Small intestine (tissue), 7 donors: ENCODE measurements around the gene ZNF488. TPM values are rescaled to one million over a fixed set of nuclear protein-coding genes. Genes with fewer than 3 reads are reported as not detected.

Experiments
- DNase-seq, 2 donors: peaks; one replicate each; pipeline versions ENCODE4 v3.0.0 to v3.0.0-alpha.2; 2013
- FAIRE-seq: peaks from 2 replicates; lab custom pipeline; 2012; peaks lifted over from hg19 to GRCh38; lab: Jason Lieb, UNC
- H3K27ac ChIP-seq, 3 donors: one replicate each; pipeline ENCODE4 v1.5.1; 2013; ENCODE audit warnings: low read length in 2 of 3, mild to moderate bottlenecking in 2 of 3, control low read depth in 1 of 3, inconsistent platforms in 1 of 3, low read depth in 1 of 3, moderate library complexity in 1 of 3
- H3K27me3 ChIP-seq, 3 donors: one replicate each; pipeline ENCODE4 v1.6.1; 2013; ENCODE audit warnings: low read length in 3 of 3, inconsistent platforms in 1 of 3; ENCODE audit not compliant: control insufficient read depth in 3 of 3, insufficient read depth in 3 of 3
- H3K36me3 ChIP-seq, 3 donors: one replicate each; pipeline ENCODE4 v1.6.1; 2013; ENCODE audit warnings: low read length in 3 of 3, inconsistent platforms in 1 of 3, low read depth in 1 of 3, mild to moderate bottlenecking in 1 of 3, moderate library complexity in 1 of 3; ENCODE audit not compliant: control insufficient read depth in 3 of 3, insufficient read depth in 2 of 3
- H3K4me1 ChIP-seq, 3 donors: one replicate each; pipeline ENCODE4 v1.6.1; 2013; ENCODE audit warnings: low read length in 2 of 3, inconsistent platforms in 1 of 3, low read depth in 1 of 3, mild to moderate bottlenecking in 1 of 3, moderate library complexity in 1 of 3; ENCODE audit not compliant: control insufficient read depth in 3 of 3, insufficient read depth in 2 of 3
- H3K4me3 ChIP-seq, 3 donors: one replicate each; pipeline ENCODE4 v1.5.1; 2013; ENCODE audit warnings: low read length in 3 of 3, control low read depth in 1 of 3, inconsistent platforms in 1 of 3, low read depth in 1 of 3, mild to moderate bottlenecking in 1 of 3, moderate library complexity in 1 of 3
- H3K9me3 ChIP-seq, 2 donors: one replicate each; pipeline ENCODE4 v1.6.1; 2013; ENCODE audit warnings: low read depth in 1 of 2, low read length in 1 of 2; ENCODE audit not compliant: control insufficient read depth in 2 of 2, insufficient read depth in 1 of 2
- WGBS, 3 donors: extraction: QIAGEN DNeasy Blood & Tissue Kit; methylation state at CpG; one replicate each; pipeline ENCODE4 v1.1.7; 2013; 5-methylcytosine and 5-hydroxymethylcytosine counted together
- polyA plus RNA-seq, 4 donors: library from polyadenylated mRNA; stranded (reverse) in 3 of 4; unstranded in 1 of 4; fragments of 200-250 nt in 3 of 4; fragments of 120-200 nt in 1 of 4; gene quantifications; one replicate each; pipeline versions ENCODE4 v1.2.1 to v1.2.3, GENCODE V29; 2013
- donor health status: healthy with polysubstance abuse.
- donor health status: control.
- donor health status: control.
- donor health status: Bipolar disorder and iron deficiency.
- donor health status: healthy.

Gene ZNF488
- polyA plus RNA-seq, 4 donors, result 2.7 to 40.0 (median 12.2) TPM

- 42 to 52% (median 48%) methylated on average over 5 of the region's 5 CpGs for WGBS, 3 donors
- FAIRE-seq (no peak), DNase-seq (no peak)
- Histone ChIP-seq H3K9me3 (no peaks in the 10 kb centered on the region), H3K4me1 (no peaks in the 10 kb centered on the region), H3K27ac (no peak overlapping the region), H3K36me3 (no peaks in the 10 kb centered on the region), H3K27me3 (peaks cover 0 to 19% (median 0%) of the 10 kb centered on the region in 3 donors), H3K4me3 (no peak overlapping the region)
Observed at GRCh38 chr10:47323636-47324296, 60.3 kb downstream of the ZNF488 start.

- 47 to 70% (median 67%) methylated on average over 1 of the region's 1 CpG for WGBS, 3 donors
- Histone ChIP-seq H3K4me3 (no peak overlapping the region), H3K36me3 (no peaks in the 10 kb centered on the region), H3K27ac (no peak overlapping the region), H3K9me3 (no peaks in the 10 kb centered on the region), H3K4me1 (no peaks in the 10 kb centered on the region), H3K27me3 (peaks cover 0 to 19% (median 0%) of the 10 kb centered on the region in 3 donors)
- DNase-seq (no peak), FAIRE-seq (no peak)
Observed at GRCh38 chr10:47323087-47323486, 61.0 kb downstream of the ZNF488 start.

GRCh38 chr10:47322300-47323061, 61.6 kb downstream of the ZNF488 start, which contains the start of gene GDF2:
TSS of gene GDF2 (plus strand) at chr10:47322454. CDS start at chr10:47322669, 215 bp downstream.
- peaks cover 0 to 19% (median 0%) of the 10 kb centered on the region in 3 donors for H3K27me3 ChIP-seq
- 57 to 75% (median 70%) methylated on average over 33 to 35 of the region's 35 CpGs for WGBS, 3 donors
- H3K4me3 ChIP-seq, result no peak within 1 kb of the TSS
- H3K9me3 ChIP-seq, result no peaks in the 10 kb centered on the region
- no peak within 1 kb of the TSS for H3K27ac ChIP-seq
- FAIRE-seq, result no peak
- DNase-seq, result no peak
- no peaks in the 10 kb centered on the region for H3K4me1 ChIP-seq
- no peaks in the 10 kb centered on the region for H3K36me3 ChIP-seq

- DNase-seq (no peak), FAIRE-seq (no peak)
- 69 to 85% (median 76%) methylated on average over 8 of the region's 8 CpGs for WGBS, 3 donors
- Histone ChIP-seq H3K27me3 (peaks cover 0 to 19% (median 0%) of the 10 kb centered on the region in 3 donors), H3K4me3 (no peak overlapping the region), H3K27ac (no peak overlapping the region), H3K9me3 (no peaks in the 10 kb centered on the region), H3K4me1 (no peaks in the 10 kb centered on the region), H3K36me3 (no peaks in the 10 kb centered on the region)
Observed at GRCh38 chr10:47321521-47322195, 62.4 kb downstream of the ZNF488 start.

- Histone ChIP-seq H3K27ac (no peak overlapping the region), H3K4me1 (no peaks in the 10 kb centered on the region), H3K27me3 (peaks cover 0 to 19% (median 0%) of the 10 kb centered on the region in 3 donors), H3K9me3 (no peaks in the 10 kb centered on the region), H3K36me3 (no peaks in the 10 kb centered on the region), H3K4me3 (no peak overlapping the region)
- WGBS, 3 donors, result 75 to 79% (median 78%) methylated on average over 6 of the region's 6 CpGs
- no peak for FAIRE-seq
- DNase-seq, result no peak
Observed at GRCh38 chr10:47320812-47321211, 63.3 kb downstream of the ZNF488 start.

- Histone ChIP-seq H3K27ac (no peak overlapping the region), H3K4me3 (no peak overlapping the region), H3K9me3 (no peaks in the 10 kb centered on the region), H3K27me3 (peaks cover 0 to 19% (median 0%) of the 10 kb centered on the region in 3 donors), H3K36me3 (no peaks in the 10 kb centered on the region), H3K4me1 (no peaks in the 10 kb centered on the region)
- DNase-seq (no peak), FAIRE-seq (no peak)
- WGBS, 3 donors, result 88 to 90% (median 89%) methylated on average over 8 of the region's 8 CpGs
Observed at GRCh38 chr10:47319784-47320183, 64.3 kb downstream of the ZNF488 start.

GRCh38 chr10:47318706-47319105, 65.4 kb downstream of the ZNF488 start:
- H3K36me3 ChIP-seq, result no peaks in the 10 kb centered on the region
- H3K4me3 ChIP-seq, result no peak overlapping the region
- peaks cover 0 to 19% (median 0%) of the 10 kb centered on the region in 3 donors for H3K27me3 ChIP-seq
- no peaks in the 10 kb centered on the region for H3K4me1 ChIP-seq
- no peaks in the 10 kb centered on the region for H3K9me3 ChIP-seq
- WGBS, 3 donors, result 53 to 88% (median 79%) methylated on average over 9 of the region's 9 CpGs
- no peak overlapping the region for H3K27ac ChIP-seq
- FAIRE-seq, result no peak
- DNase-seq, result no peak

GRCh38 chr10:47317251-47317650, 66.8 kb downstream of the ZNF488 start:
- no peaks in the 10 kb centered on the region for H3K9me3 ChIP-seq
- H3K27me3 ChIP-seq, result peaks cover 0 to 15% (median 0%) of the 10 kb centered on the region in 3 donors
- H3K4me1 ChIP-seq, result no peaks in the 10 kb centered on the region
- no peak overlapping the region for H3K4me3 ChIP-seq
- no peak for DNase-seq
- WGBS, 3 donors, result 81 to 90% (median 84%) methylated on average over 4 of the region's 4 CpGs
- H3K27ac ChIP-seq, result no peak overlapping the region
- no peak for FAIRE-seq
- H3K36me3 ChIP-seq, result no peaks in the 10 kb centered on the region
